GM21529 (cell line): Measurements from ENCODE around the gene CAMK4.

ENCODE experiments used
- ATAC-seq: cut with Tn5 transposase; IDR thresholded peaks from one replicate; pipeline ENCODE4 v1.9.1; 2021; ENCODE audit not compliant: unreplicated experiment

CAMK4 gene

GRCh38 chr5:111228520-111229220 is 4.5 kb downstream of the CAMK4 start:
- no peak for ATAC-seq

- peak; percentile 16 for ATAC-seq
Observed at GRCh38 chr5:111229221-111229835, 5.1 kb downstream of the CAMK4 start.

GRCh38 chr5:111229871-111230810 is 6.0 kb downstream of the CAMK4 start:
- peak; percentile 34 for ATAC-seq

- no peak for ATAC-seq
Observed at GRCh38 chr5:111231119-111231518, 6.9 kb downstream of the CAMK4 start.

- no peak for ATAC-seq
Observed at GRCh38 chr5:111232311-111233051, 8.3 kb downstream of the CAMK4 start.

- no peak for ATAC-seq
Observed at GRCh38 chr5:111233052-111233374, 8.8 kb downstream of the CAMK4 start.

- ATAC-seq: no peak
Observed at GRCh38 chr5:111234125-111234524, 9.9 kb downstream of the CAMK4 start.

- no peak for ATAC-seq
Observed at GRCh38 chr5:111235635-111236034, 11.5 kb downstream of the CAMK4 start.

- no peak for ATAC-seq
Observed at GRCh38 chr5:111236348-111236747, 12.2 kb downstream of the CAMK4 start.

GRCh38 chr5:111236995-111237394 is 12.8 kb downstream of the CAMK4 start:
- no peak for ATAC-seq

GRCh38 chr5:111237470-111237869 is 13.3 kb downstream of the CAMK4 start:
- ATAC-seq: no peak

GRCh38 chr5:111238431-111239225 is 14.4 kb downstream of the CAMK4 start:
- no peak for ATAC-seq

- no peak for ATAC-seq
Observed at GRCh38 chr5:111241696-111242095, 17.5 kb downstream of the CAMK4 start.

- no peak for ATAC-seq
Observed at GRCh38 chr5:111242606-111243005, 18.4 kb downstream of the CAMK4 start.

- no peak for ATAC-seq
Observed at GRCh38 chr5:111243318-111243717, 19.1 kb downstream of the CAMK4 start.

GRCh38 chr5:111245654-111246053 is 21.5 kb downstream of the CAMK4 start:
- no peak for ATAC-seq

GRCh38 chr5:111246459-111246858 is 22.3 kb downstream of the CAMK4 start:
- ATAC-seq: no peak

- ATAC-seq: no peak
Observed at GRCh38 chr5:111248571-111248970, 24.4 kb downstream of the CAMK4 start.

- ATAC-seq: no peak
Observed at GRCh38 chr5:111251921-111252320, 27.7 kb downstream of the CAMK4 start.

- peak; percentile 68 for ATAC-seq
Observed at GRCh38 chr5:111252799-111253545, 28.8 kb downstream of the CAMK4 start.
